Heart left ventricle (tissue), 16 donors: Measurements from ENCODE around the gene ACKR2. TPM values are rescaled to one million over a fixed set of nuclear protein-coding genes. Genes with fewer than 3 reads are reported as not detected.

Experiments used
- ATAC-seq, 4 donors: fragments of 200-7000 bp; cut with Tn5 transposase; one replicate each; pipeline ENCODE4 v1.9.1; 2020 to 2022; ENCODE audit warnings: moderate library complexity in 4 of 4, mild to moderate bottlenecking in 3 of 4, moderate number of reproducible peaks in 1 of 4
- DNase-seq, 5 donors: peaks; one replicate each; pipeline ENCODE4 v3.0.0-alpha.2; 2020
- H3K27ac ChIP-seq, 12 donors: fragments of 200-600 bp; sonication (generic) in 4 of 12; one replicate each; pipeline versions ENCODE4 v1.5.0 to v1.8.0; 2016 to 2022; ENCODE audit warnings: mild to moderate bottlenecking in 2 of 12
- H3K27me3 ChIP-seq, 9 donors: fragments of 200-600 bp; sonication (generic) in 2 of 9; one replicate each; pipeline versions ENCODE4 v1.5.1 to v1.8.0; 2016 to 2022; ENCODE audit warnings: mild to moderate bottlenecking in 3 of 9
- H3K36me3 ChIP-seq, 9 donors: fragments of 200-600 bp; sonication (generic) in 2 of 9; one replicate each; pipeline versions ENCODE4 v1.5.0 to v1.8.0; 2018 to 2022; ENCODE audit warnings: mild to moderate bottlenecking in 2 of 9
- H3K4me1 ChIP-seq, 12 donors: fragments of 200-600 bp; sonication (generic) in 4 of 12; one replicate each; pipeline versions ENCODE4 v1.5.0 to v1.8.0; 2016 to 2022; ENCODE audit warnings: mild to moderate bottlenecking in 3 of 12
- H3K4me3 ChIP-seq, 12 donors: fragments of 200-600 bp; sonication (generic) in 4 of 12; one replicate each; pipeline versions ENCODE4 v1.5.0 to v1.8.0; 2017 to 2022; ENCODE audit warnings: mild to moderate bottlenecking in 9 of 12, moderate library complexity in 4 of 12
- H3K9me3 ChIP-seq, 12 donors: fragments of 200-600 bp; sonication (generic) in 4 of 12; one replicate each; pipeline versions ENCODE4 v1.5.0 to v1.8.0; 2016 to 2022; ENCODE audit warnings: mild to moderate bottlenecking in 1 of 12
- POLR2A ChIP-seq, 2 donors: fragments of 450-650 bp; IDR thresholded peaks; one replicate each; pipeline ENCODE4 v1.6.1; 2017; ENCODE audit warnings: antibody characterized with exemption in 2 of 2, mild to moderate bottlenecking in 2 of 2, moderate library complexity in 2 of 2
- WGBS, 4 donors: extraction: QIAGEN DNeasy Blood & Tissue Kit in 2 of 4; methylation state at CpG; one replicate each; pipeline versions ENCODE4 v1.1.5 to v1.1.7; 2013 to 2018; 5-methylcytosine and 5-hydroxymethylcytosine counted together
- intact Hi-C, 10 donors: fragments of 100-400 bp; cut with DNase I; formaldehyde crosslinking; loops; one replicate each; pipeline versions ENCODE4 v1.11.1 to v1.14.2; 2022
- polyA plus RNA-seq, 2 donors: library from polyadenylated mRNA; stranded (reverse); fragments of 200-250 nt; gene quantifications; one replicate each; pipeline ENCODE4 v1.2.3, GENCODE V29; 2013
- total RNA-seq, 9 donors: library from RNA; depleted of rRNA in 2 of 9; stranded (reverse); fragments of >200 nt in 2 of 9; fragmentation: NEBNext Ultra II Directional in 3 of 9; extraction: Animal tissue kit (Norgen Biotek cat#: 25700) in 3 of 9; gene quantifications; one replicate each; pipeline versions ENCODE4 v1.1.0 to v1.2.4, GENCODE V29; 2016 to 2023
- TF ChIP-seq, protein P1 (sequence below), 12 donors: fragments of 200-600 bp; sonication (generic) in 4 of 12; IDR thresholded peaks; one replicate each; pipeline versions ENCODE4 v1.5.0 to v1.8.0; 2018 to 2022; ENCODE audit warnings: antibody characterized with exemption in 12 of 12, mild to moderate bottlenecking in 5 of 12
- donor health status: ischemic (EF 13 %, LVEDD 7.1; RV severe dilation, severe dysfunction).
- donor health status: healthy with polysubstance abuse.
- donor health status: DM: no; HTN: yes; CAD: no.
- donor health status: DM: no; HTN: no; CAD: no.
- donor health status: ischemic (EF 25% LVEDD 6.9; RV normal size, moderate dysfunction).
- donor health status: ischemic (EF 25% LVEDD 5.7; RV mildly dilated, moderate dysfunction).
- donor health status: healthy.
- donor health status: DM: yes; HTN: yes; CAD: no.
- donor health status: ischemic (EF 35%, LVEDD 5.7; RV mildly dilated, moderate dysfunction).
- donor health status: nonischemic (EF 11% LVEDD 7.7; RV severe dilation, severe dysfunction).
- donor health status: DM: yes; HTN: yes; CAD: no.
- donor health status: PGD.
- donor health status: ischemic (EF 29% LVEDD 5.4; RV normal size, mild dysfunction).
- donor health status: nonischemic (EF 23%, LVEDD 6.1; RV moderate dilation, normal function).

Gene ACKR2
- total and polyA plus RNA-seq, 11 donors, result 0.22 to 3.1 (median 0.65) TPM

DNA sequence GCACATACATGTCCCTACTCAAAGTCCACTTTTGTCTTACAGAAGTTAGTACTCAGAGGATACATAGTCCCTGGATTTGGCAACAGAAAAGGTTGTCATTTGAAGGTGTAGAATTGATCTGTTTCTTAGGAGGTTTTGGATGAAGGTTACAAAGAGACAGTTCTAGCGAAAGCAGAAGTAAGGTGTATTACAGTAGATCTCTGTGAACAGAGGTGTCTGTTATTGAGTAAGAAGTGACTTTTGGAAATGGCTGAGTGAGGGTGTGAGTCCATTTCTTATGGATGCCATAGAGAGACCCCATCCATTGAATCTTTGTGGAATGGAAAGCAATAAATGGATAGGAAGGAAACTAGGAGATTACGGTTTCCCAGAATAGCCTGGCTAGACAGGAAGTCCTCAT is 102.3 kb downstream of the ACKR2 start:
- Histone ChIP-seq H3K9me3 (peaks cover 6 to 58% (median 44%) of the 10 kb centered on the region in 12 donors), H3K4me3 (no peak overlapping the region), H3K4me1 (peaks cover 0 to 10% (median 6%) of the 10 kb centered on the region in 12 donors), H3K27ac (no peak overlapping the region), H3K36me3 (peaks cover 11 to 77% (median 53%) of the 10 kb centered on the region in 9 donors), H3K27me3 (peaks cover 0 to 3% (median 0%) of the 10 kb centered on the region in 9 donors)
- intact Hi-C loops, result no loop called here
- no peak for ATAC-seq
- no peak for DNase-seq
- 92 to 97% (median 95%) methylated on average over 2 of the region's 2 CpGs for WGBS, 4 donors
- TF ChIP-seq POLR2A (IDR thresholded peaks at IDR 0.05), result no peak
- TF ChIP-seq, protein P1, sequence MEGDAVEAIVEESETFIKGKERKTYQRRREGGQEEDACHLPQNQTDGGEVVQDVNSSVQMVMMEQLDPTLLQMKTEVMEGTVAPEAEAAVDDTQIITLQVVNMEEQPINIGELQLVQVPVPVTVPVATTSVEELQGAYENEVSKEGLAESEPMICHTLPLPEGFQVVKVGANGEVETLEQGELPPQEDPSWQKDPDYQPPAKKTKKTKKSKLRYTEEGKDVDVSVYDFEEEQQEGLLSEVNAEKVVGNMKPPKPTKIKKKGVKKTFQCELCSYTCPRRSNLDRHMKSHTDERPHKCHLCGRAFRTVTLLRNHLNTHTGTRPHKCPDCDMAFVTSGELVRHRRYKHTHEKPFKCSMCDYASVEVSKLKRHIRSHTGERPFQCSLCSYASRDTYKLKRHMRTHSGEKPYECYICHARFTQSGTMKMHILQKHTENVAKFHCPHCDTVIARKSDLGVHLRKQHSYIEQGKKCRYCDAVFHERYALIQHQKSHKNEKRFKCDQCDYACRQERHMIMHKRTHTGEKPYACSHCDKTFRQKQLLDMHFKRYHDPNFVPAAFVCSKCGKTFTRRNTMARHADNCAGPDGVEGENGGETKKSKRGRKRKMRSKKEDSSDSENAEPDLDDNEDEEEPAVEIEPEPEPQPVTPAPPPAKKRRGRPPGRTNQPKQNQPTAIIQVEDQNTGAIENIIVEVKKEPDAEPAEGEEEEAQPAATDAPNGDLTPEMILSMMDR (IDR thresholded peaks at IDR 0.05), result no peak

DNA sequence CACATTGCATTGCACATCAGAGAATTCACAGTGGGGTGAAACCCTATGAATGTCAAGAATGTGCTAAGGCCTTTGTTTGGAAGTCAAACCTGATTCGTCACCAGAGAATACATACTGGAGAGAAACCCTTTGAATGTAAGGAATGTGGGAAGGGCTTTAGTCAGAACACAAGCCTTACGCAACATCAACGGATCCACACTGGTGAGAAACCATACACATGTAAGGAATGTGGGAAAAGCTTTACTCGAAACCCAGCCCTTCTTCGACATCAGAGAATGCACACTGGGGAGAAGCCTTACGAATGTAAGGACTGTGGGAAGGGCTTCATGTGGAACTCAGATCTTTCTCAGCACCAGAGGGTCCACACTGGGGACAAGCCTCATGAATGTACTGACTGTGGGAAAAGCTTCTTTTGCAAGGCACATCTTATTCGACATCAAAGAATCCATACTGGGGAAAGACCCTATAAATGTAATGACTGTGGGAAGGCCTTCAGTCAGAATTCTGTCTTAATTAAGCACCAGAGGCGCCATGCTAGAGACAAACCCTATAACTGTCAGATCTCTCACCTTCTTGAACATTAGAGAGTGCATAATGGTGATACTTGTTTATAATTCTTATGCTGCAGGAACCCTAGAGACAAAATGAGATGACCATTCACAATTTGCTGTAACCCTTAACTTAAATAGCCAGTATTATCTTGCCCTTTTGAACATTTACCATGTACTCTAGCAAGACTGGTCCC is 105.7 kb downstream of the ACKR2 start:
- TF ChIP-seq, protein P1 (IDR thresholded peaks at IDR 0.05), result no peak
- TF ChIP-seq POLR2A (IDR thresholded peaks at IDR 0.05), result no peak
- H3K4me3 ChIP-seq, result no peak overlapping the region
- no peaks in the 10 kb centered on the region for H3K4me1 ChIP-seq
- H3K27me3 ChIP-seq, result no peaks in the 10 kb centered on the region
- WGBS, 4 donors, result 93 to 99% (median 96%) methylated on average over 8 of the region's 8 CpGs
- H3K27ac ChIP-seq, result no peak overlapping the region
- ATAC-seq, result no peak
- peaks cover 6 to 92% (median 65%) of the 10 kb centered on the region in 12 donors for H3K9me3 ChIP-seq
- intact Hi-C loops, result no loop called here
- DNase-seq, result no peak
- H3K36me3 ChIP-seq, result peaks cover 11 to 59% (median 42%) of the 10 kb centered on the region in 9 donors

Other genes starting within 250 kb of the ACKR2 start
- 10 to 100 TPM; 19.9 to 40.5 (median 28.9) TPM for gene SEC22C, start 227.5 kb upstream of the ACKR2 start, total RNA-seq
- 10 to 100 TPM; 17.4 to 35.1 TPM for gene SEC22C, start 227.5 kb upstream of the ACKR2 start, polyA plus RNA-seq
- gene SS18L2, start 218.6 kb upstream of the ACKR2 start, total RNA-seq, result 10 to 100 TPM; 10.7 to 16.9 (median 12.8) TPM
- gene SS18L2, start 218.6 kb upstream of the ACKR2 start, polyA plus RNA-seq, result 10 to 100 TPM; 30.9 to 34.6 TPM
- gene NKTR, start 208.8 kb upstream of the ACKR2 start, total RNA-seq, result 10 to 100 TPM; 14.6 to 40.6 (median 20.9) TPM
- gene NKTR, start 208.8 kb upstream of the ACKR2 start, polyA plus RNA-seq, result 10 to 100 TPM; 10.7 to 31.3 TPM
- 100 to 1,000 TPM in 7 of 9 donors, 10 to 100 TPM in 2; 76.6 to 184 (median 131) TPM for gene ZBTB47, start 155.7 kb upstream of the ACKR2 start, total RNA-seq
- gene ZBTB47, start 155.7 kb upstream of the ACKR2 start, polyA plus RNA-seq, result 100 to 1,000 TPM; 110 to 111 TPM
- 1 to 10 TPM in 2 of 9 donors, under 1 TPM in 6, not detected in 1; 0.19 to 5.6 (median 0.73) TPM for gene KLHL40, start 123.9 kb upstream of the ACKR2 start, total RNA-seq
- 1 to 10 TPM in 1 of 2 donors, under 1 TPM in 1; 0.61 to 6.8 TPM for gene KLHL40, start 123.9 kb upstream of the ACKR2 start, polyA plus RNA-seq
- 100 to 1,000 TPM; 305 to 823 (median 538) TPM for gene HHATL, start 106.6 kb upstream of the ACKR2 start, total RNA-seq
- gene HHATL, start 106.6 kb upstream of the ACKR2 start, polyA plus RNA-seq, result 1,000 to 10,000 TPM in 1 of 2 donors, 100 to 1,000 TPM in 1; 188 to 1,023 TPM
- gene CCDC13, start 36.2 kb upstream of the ACKR2 start, total RNA-seq, result 1 to 10 TPM in 1 of 9 donors, under 1 TPM in 7, not detected in 1; 0.44 to 1.4 (median 0.83) TPM
- gene CCDC13, start 36.2 kb upstream of the ACKR2 start, polyA plus RNA-seq, result 1 to 10 TPM in 1 of 2 donors, under 1 TPM in 1; 0.53 to 1.1 TPM
- 100 to 1,000 TPM; 170 to 353 (median 313) TPM for gene HIGD1A, start 5.0 kb upstream of the ACKR2 start, total RNA-seq
- 100 to 1,000 TPM; 291 to 497 TPM for gene HIGD1A, start 5.0 kb upstream of the ACKR2 start, polyA plus RNA-seq
- gene CYP8B1, start 66.4 kb downstream of the ACKR2 start, total RNA-seq, result under 1 TPM in 1 of 9 donors, not detected in 8; 0.14 TPM
- gene CYP8B1, start 66.4 kb downstream of the ACKR2 start, polyA plus RNA-seq, result not detected
- 10 to 100 TPM in 1 of 9 donors, 1 to 10 TPM in 8; 1.0 to 11.1 (median 5.3) TPM for gene ZNF662, start 96.7 kb downstream of the ACKR2 start, total RNA-seq
- 1 to 10 TPM in 1 of 2 donors, under 1 TPM in 1; 0.76 to 3.2 TPM for gene ZNF662, start 96.7 kb downstream of the ACKR2 start, polyA plus RNA-seq
- gene GASK1A, start 169.9 kb downstream of the ACKR2 start, total RNA-seq, result 1 to 10 TPM in 2 of 9 donors, under 1 TPM in 7; 0.19 to 2.5 (median 0.52) TPM
- gene GASK1A, start 169.9 kb downstream of the ACKR2 start, polyA plus RNA-seq, result under 1 TPM; 0.23 to 0.47 TPM